ENCODE measurements around the gene ARHGAP26.

Gene ARHGAP26

DNA sequence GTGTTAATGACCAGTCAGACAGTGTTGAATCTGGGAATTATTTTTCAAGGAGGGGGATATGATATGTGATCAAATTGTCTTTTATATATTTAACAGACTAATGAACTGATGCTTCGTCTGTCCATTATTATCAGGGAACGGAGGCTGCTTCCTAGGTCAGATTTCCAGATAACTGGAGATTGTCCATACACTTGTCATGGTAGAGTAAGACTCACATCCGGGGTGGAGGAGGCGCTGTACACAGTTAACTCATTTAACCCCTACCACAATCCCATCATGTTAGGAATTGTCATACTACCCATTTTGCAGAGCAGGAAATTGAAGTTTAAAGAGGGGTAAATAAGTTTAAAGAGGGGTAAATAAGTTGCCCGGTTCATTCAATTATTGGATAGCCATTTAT lies 55.9 kb downstream of the ARHGAP26 start:
- FAIRE-seq (no peak), DNase-seq (ENCODE audit: extremely low spot score, insufficient read length, low read depth) (no peak)

GRCh38 chr5:142826741-142827492 lies 56.7 kb downstream of the ARHGAP26 start:
- DNase-seq (ENCODE audit: extremely low spot score, insufficient read length, low read depth) (no peak), FAIRE-seq (no peak)

GRCh38 chr5:142827934-142828576 lies 57.9 kb downstream of the ARHGAP26 start:
- DNase-seq (ENCODE audit: extremely low spot score, insufficient read length, low read depth) (no peak), FAIRE-seq (no peak)

- FAIRE-seq (no peak), DNase-seq (ENCODE audit: extremely low spot score, insufficient read length, low read depth) (no peak)
Observed at GRCh38 chr5:142828797-142829535, 58.8 kb downstream of the ARHGAP26 start.

GRCh38 chr5:142829801-142830220 lies 59.6 kb downstream of the ARHGAP26 start:
- FAIRE-seq (no peak), DNase-seq (ENCODE audit: extremely low spot score, insufficient read length, low read depth) (no peak)

- no peak for DNase-seq (ENCODE audit: extremely low spot score, insufficient read length, low read depth)
- no peak for FAIRE-seq
Observed at GRCh38 chr5:142830241-142831008, 60.2 kb downstream of the ARHGAP26 start.

GRCh38 chr5:142831009-142831383 lies 60.8 kb downstream of the ARHGAP26 start:
- DNase-seq (ENCODE audit: extremely low spot score, insufficient read length, low read depth): no peak
- no peak for FAIRE-seq

GRCh38 chr5:142832263-142832662 lies 62.1 kb downstream of the ARHGAP26 start:
- FAIRE-seq (no peak), DNase-seq (ENCODE audit: extremely low spot score, insufficient read length, low read depth) (no peak)

GRCh38 chr5:142833517-142834449 lies 63.6 kb downstream of the ARHGAP26 start:
- DNase-seq (ENCODE audit: extremely low spot score, insufficient read length, low read depth) (no peak), FAIRE-seq (no peak)

GRCh38 chr5:142834504-142834903 lies 64.3 kb downstream of the ARHGAP26 start:
- DNase-seq (ENCODE audit: extremely low spot score, insufficient read length, low read depth): no peak
- no peak for FAIRE-seq

DNA sequence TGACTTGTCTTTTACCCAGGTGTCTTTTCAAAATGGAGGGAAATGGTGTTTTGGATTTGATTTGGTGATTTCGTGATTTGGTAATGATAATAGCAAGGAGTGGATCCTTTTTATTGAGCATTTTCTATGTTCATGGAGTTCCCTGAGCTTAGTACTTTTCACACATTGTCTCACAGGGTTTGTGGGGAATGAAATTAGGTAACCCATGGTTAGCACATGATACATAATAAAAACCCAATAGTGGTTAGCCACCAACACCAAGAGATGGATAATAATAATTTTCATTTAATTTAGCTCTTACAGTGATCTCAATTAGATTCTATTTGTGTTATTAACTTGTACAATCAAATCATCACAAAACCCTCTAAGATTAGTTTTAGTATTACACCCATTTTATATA lies 65.4 kb downstream of the ARHGAP26 start:
- no peak for FAIRE-seq

GRCh38 chr5:142836048-142836447 lies 65.9 kb downstream of the ARHGAP26 start:
- FAIRE-seq: peak; percentile 62

More for the DNA sequence above, 65.4 kb downstream of the ARHGAP26 start:
- DNase-seq (ENCODE audit: extremely low spot score, insufficient read length, low read depth): no peak

GRCh38 chr5:142837081-142837725 lies 67.0 kb downstream of the ARHGAP26 start:
- FAIRE-seq: no peak
- no peak for DNase-seq (ENCODE audit: extremely low spot score, insufficient read length, low read depth)

More at GRCh38 chr5:142836048-142836447, 65.9 kb downstream of the ARHGAP26 start:
- no peak for DNase-seq (ENCODE audit: extremely low spot score, insufficient read length, low read depth)

DNA sequence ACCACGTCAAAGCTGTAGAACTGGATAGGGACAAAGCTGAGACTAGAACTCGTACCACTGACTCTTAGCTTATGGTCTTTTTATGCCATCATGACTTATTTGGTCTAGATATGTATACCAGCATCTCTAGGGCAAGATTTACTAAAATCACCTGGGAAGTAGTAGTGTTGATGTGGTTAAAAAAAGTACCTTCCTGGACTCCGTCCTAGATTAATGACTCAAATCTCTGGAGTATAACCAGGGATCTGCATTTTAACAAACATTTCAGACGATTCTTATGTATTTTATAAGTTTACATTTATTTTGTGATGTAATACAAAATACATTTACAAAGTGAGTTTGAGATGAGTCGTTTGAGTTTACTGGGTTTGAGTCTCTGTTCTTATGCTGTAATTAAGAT lies 68.7 kb downstream of the ARHGAP26 start:
- no peak for FAIRE-seq
- DNase-seq (ENCODE audit: extremely low spot score, insufficient read length, low read depth): no peak

DNA sequence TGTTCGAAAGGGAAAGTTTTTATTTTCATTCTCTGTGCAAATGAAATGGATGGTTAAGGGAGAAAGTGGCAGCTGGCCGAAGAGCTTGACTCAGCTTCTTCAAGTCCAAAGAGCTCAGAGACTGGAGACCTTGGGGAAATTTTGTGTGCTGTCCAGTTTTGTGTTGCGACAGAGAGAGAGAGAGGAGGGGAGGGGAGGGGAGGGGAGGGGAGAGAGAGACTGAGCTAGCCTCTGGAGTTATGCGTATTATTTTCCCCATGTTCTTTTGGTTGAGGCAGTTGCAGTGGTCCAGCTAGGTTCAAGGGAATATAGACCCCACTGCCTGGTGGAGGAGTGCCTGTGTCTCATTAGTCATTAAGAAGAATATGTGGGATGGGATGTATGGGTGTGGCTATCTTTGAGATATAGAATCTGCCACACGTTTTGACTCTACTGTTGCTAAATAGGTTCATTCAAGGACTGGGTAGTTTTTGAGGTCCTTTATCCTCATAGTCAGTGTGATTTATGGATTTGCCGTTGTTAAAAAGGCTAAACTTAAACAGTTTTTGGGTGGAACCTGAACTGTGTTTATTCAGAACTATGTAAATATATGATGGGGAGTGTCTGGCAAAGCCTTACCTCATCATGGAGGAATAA lies 69.7 kb downstream of the ARHGAP26 start:
- no peak for DNase-seq (ENCODE audit: extremely low spot score, insufficient read length, low read depth)
- no peak for FAIRE-seq

- DNase-seq (ENCODE audit: extremely low spot score, insufficient read length, low read depth) (no peak), FAIRE-seq (no peak)
Observed at GRCh38 chr5:142840575-142840974, 70.4 kb downstream of the ARHGAP26 start.

GRCh38 chr5:142841511-142842265 lies 71.5 kb downstream of the ARHGAP26 start:
- FAIRE-seq (no peak), DNase-seq (ENCODE audit: extremely low spot score, insufficient read length, low read depth) (no peak)
